ENCODE measurements around the gene TFG. TPM values are rescaled to one million over a fixed set of nuclear protein-coding genes. Genes with fewer than 3 reads are reported as not detected.

TFG gene
- total and polyA plus RNA-seq, 2 of the 4 experiments (the other 2 are of a cell fraction): 47.7 to 165 TPM

DNA sequence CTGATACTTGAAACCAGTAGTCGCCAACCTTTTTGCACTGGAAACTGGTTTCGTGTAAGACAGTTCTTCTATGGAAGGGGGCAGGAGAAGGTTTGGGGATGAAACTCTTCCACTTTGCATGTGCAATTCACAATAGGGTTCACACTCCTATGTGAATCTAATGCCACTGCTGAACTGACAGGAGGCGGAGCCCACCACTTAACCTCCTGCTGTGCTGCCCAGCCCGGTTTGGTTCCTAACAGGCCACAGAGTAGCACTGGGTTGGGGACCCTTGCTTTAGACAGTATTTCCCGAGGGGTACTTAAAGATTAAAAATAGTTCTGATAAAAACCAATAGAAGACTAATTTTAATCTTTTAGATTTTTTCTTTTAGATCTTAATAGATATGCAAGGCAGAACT lies 11.1 kb downstream of the TFG start:
- no peak for ATAC-seq (ENCODE audit: low read depth)
- Histone ChIP-seq H2BK15ac (ENCODE audit: low read depth, low read length) (no peak overlapping the region), H3K27me3 (ENCODE audit: control insufficient read depth, insufficient read depth, low read length) (no peaks in the 10 kb centered on the region), H4K5ac (ENCODE audit: low read depth, low read length) (no peak overlapping the region), H2BK120ac (ENCODE audit: low read depth, low read length) (no peak overlapping the region), H3K18ac (ENCODE audit: low read depth, low read length) (no peak overlapping the region), H3K9me1 (ENCODE audit: insufficient read depth, low read length) (peaks cover 6% of the 10 kb centered on the region), H3K27ac (ENCODE audit: insufficient read depth, low read length) (no peak overlapping the region), H3K9me3 (ENCODE audit: control insufficient read depth, insufficient read depth, low read length) (no peaks in the 10 kb centered on the region), H4K8ac (ENCODE audit: low read depth in 2 of 2, low read length in 2 of 2) (no peak overlapping the region), H3K4me1 (ENCODE audit: control insufficient read depth, insufficient read depth, low read length) (peaks cover 5% of the 10 kb centered on the region; the same call in 1 of the 2 replicates), H3K36me3 (ENCODE audit: control insufficient read depth, insufficient read depth, low read length) (peaks cover 23% of the 10 kb centered on the region), H3K4me3 (ENCODE audit: insufficient read depth, low read depth, low read length) (no peak overlapping the region), H3K9ac (ENCODE audit: low read depth, low read length) (no peak overlapping the region), H3K56ac (ENCODE audit: extremely low read depth, insufficient read depth, low read length) (no peak overlapping the region), H2AK5ac (ENCODE audit: low read depth, low read length) (no peak overlapping the region), H3K79me1 (ENCODE audit: low read depth in 1 of 2, low read length in 2 of 2) (peaks cover 9 to 46% of the 10 kb centered on the region in 2 experiments), H2AFZ (replicated peaks; ENCODE audit: low read length, poor library complexity) (no peak overlapping the region), H2BK20ac (ENCODE audit: low read depth, low read length) (no peak overlapping the region), H4K20me1 (ENCODE audit: insufficient read depth, low read length) (peaks cover 40% of the 10 kb centered on the region), H2AK9ac (replicated peaks; ENCODE audit: low read depth, low read length, poor library complexity) (no peak overlapping the region), H3K4me2 (ENCODE audit: low read depth, low read length) (no peak overlapping the region), H4K91ac (ENCODE audit: insufficient read depth, low read depth, low read length) (no peak overlapping the region), H3K14ac (replicated peaks; ENCODE audit: low read depth, low read length) (no peak overlapping the region), H3K4ac (ENCODE audit: low read depth, low read length) (no peak overlapping the region), H2BK5ac (ENCODE audit: low read depth, low read length, poor library complexity, severe bottlenecking) (no peak overlapping the region), H3K23ac (ENCODE audit: low read depth, low read length) (no peak overlapping the region)
- no peak for DNase-seq
- WGBS, 2 experiments (ENCODE audit: extremely low coverage in 2 of 2, insufficient read length in 1 of 2): no CpG with 5 or more reads among the region's 5 CpGs
- TF ChIP-seq RCOR1 (IDR thresholded peaks at IDR 0.05; ENCODE audit: insufficient replicate concordance, low read length) (no peak), RAD21 (IDR thresholded peaks at IDR 0.05; ENCODE audit: low read length) (no peak), MXI1 (IDR thresholded peaks at IDR 0.05; ENCODE audit: borderline replicate concordance, low read depth, low read length) (no peak), POLR2A (IDR thresholded peaks at IDR 0.05; ENCODE audit: low read depth, low read length) (no peak), CEBPB (IDR thresholded peaks at IDR 0.05; ENCODE audit: low read depth, low read length) (no peak), MAFK (IDR thresholded peaks at IDR 0.05; ENCODE audit: low read depth, low read length) (no peak)
- ChIA-PET CTCF (no interaction called here), POLR2A (ENCODE audit: unreplicated experiment) (no interaction called here)
- dilution Hi-C loops (cut with HindIII; ENCODE audit: low sequenced_read_pairs, unreplicated experiment) (no loop called here), intact Hi-C loops (cut with micrococcal nuclease) (no loop called here), in situ Hi-C loops (cut with MboI; ENCODE audit: low sequenced_read_pairs) (no loop called here)
- BruUV-seq (replicated peaks): no TSS peak

Measured in IMR-90 (cell line).